HG03097 (cell line): ENCODE measurements around the gene CEP95.
"Not testable (repeated sequence)": the region's sequence is repeated elsewhere in the genome, so short reads cannot be mapped to it uniquely, and the experiment has no call there.

Experiments
- ATAC-seq: cut with Tn5 transposase; IDR thresholded peaks from one replicate; pipeline ENCODE4 v1.9.1; 2021; ENCODE audit not compliant: unreplicated experiment, low FRiP score

The CEP95 gene

DNA sequence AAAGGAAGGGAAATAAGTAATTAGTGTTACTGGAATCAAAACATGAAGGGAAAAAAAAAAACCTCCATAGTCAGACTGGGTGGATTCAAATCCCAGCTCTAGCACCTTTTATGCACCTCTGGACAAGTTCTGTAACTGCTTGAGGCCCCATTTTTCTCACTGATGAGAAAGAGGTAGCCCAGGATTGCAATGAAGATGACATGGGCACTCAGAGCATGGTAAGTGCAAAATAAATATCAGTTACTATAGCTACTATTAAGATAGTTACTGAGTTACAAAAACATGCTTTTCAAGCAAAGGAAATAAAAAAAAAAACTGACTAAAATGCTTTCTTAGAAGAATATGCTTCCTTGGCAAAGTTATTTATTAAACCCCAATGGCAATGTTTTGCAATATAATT is 58.8 kb downstream of the CEP95 start:
- no peak for ATAC-seq

DNA sequence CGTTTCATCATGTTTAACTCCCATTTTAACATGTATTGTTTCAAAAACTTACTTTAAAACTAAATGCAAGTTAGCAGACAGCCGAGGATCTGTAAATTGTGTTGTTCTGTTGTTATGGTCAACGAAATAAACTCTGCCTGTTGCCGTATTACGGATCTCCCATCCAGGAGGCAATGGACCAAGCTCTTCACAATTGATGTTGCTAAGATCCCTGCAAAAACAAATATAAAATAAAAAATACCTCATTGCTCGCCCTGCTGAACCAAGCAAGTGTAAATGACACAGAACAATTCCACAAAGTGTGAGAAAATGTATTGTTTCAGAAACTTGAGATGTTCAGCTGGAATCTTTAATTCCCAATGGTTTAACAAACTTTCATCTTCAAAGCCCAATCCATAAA is 65.0 kb downstream of the CEP95 start:
- ATAC-seq, result no peak

DNA sequence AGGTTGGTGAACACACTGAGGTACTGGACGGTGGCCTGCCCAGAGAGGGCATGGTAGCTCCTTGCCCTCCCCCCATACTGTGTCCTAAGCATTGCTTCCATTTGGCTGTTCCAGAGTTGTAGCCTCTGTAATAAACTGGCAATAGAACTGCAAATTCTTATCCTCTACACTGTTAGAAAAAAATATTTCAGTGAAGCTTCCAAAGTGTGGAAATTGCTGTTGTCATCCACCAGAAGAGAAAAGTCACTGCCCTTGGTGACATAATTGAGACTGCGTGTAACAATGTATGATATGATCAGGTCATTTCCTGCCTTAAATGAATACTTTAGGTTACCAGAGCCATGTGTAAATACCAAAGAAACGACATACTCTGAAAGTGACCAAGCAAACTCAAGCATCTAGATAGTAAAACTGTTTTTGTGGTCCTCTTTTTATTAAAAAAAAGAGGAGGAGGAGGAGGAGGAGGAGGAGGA is 65.9 kb downstream of the CEP95 start:
- ATAC-seq, result no peak

DNA sequence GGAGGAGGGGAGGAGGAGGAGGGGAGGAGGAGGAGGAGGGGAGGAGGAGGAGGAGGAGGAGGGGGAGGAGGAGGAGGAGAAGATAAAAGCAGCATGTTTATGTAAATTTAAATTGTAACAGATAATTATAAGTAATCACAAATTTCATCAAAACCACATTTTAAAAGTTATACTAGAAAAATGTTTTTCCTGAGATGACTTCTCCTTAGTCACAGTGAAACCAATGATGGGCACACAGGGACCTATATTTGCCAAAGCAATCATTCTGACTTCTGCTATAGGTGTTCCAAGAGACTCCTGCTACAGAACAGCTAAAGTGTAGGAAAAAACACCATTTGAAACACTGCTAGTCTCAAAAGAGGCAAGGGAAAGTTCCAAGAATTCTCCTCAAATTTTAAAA is 66.4 kb downstream of the CEP95 start:
- ATAC-seq, result no peak

DNA sequence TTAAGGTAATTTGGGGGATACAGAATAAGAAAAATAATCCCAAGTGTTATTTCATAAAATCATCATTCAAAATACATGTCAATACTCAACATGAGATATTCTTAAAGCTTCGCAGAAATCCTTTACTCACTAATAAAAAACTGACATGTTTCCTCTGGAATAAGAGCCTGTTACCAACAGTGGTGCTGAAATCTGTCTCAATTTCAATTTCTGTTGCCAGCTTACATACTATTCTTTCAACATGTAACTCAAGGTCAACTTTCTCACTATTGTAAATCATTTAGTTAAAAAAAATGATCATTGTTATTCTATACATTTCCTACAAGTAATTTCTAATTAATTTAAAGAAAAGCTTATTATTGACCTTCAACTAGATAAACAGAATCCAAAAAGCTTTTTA is 67.9 kb downstream of the CEP95 start:
- ATAC-seq, result no peak

DNA sequence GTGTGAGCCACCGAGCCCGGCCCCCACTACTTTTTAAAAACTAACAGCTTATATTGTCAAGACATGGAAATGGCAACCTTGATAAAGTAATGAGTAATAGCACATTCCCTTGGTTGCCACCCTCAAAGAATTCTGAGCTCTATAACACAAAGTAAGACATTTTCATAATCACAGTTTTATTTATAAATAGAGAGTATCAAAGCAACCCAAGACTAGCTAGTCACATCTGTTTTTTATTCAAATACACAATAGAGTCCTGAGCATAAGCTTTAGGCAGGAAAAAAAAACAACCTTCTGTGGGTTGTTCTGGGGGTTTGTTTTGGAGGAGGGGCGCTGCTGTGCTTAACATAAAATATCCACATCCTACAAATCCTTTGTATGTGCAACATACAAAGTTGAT is 68.7 kb downstream of the CEP95 start:
- no peak for ATAC-seq

DNA sequence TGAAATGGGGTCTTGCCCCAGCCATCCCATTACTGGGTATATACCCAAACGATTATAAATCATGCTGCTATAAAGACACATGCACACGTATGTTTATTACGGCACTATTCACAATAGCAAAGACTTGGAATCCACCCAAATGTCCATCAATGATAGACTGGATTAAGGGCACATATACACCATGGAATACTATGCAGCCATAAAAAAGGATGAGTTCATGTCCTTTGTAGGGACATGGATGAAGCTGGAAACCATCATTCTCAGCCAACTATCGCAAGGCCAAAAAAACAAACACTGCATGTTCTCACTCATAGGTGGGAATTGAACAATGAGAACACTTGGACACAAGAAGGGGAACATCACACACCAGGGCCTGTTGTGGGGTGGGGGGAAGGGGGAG is 70.2 kb downstream of the CEP95 start:
- not testable (repeated sequence) for ATAC-seq

DNA sequence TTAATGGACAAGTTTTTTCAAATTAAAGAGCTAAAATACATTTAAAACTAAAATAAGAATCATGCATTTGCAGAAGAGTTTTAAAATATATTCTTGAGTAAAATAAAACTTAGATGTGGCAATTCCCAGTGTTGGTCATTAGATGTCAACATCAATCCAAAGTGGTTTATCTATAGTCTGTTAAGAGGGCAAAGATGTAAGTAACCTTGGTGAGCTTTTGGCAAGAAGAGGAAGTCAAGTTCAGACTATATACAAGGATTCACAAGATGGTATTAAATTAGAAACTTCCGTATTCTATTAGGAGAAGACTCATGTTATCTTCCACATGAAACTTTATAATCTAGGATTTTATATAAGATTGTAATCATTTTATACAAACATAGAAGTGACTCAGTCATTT is 73.1 kb downstream of the CEP95 start:
- no peak for ATAC-seq

DNA sequence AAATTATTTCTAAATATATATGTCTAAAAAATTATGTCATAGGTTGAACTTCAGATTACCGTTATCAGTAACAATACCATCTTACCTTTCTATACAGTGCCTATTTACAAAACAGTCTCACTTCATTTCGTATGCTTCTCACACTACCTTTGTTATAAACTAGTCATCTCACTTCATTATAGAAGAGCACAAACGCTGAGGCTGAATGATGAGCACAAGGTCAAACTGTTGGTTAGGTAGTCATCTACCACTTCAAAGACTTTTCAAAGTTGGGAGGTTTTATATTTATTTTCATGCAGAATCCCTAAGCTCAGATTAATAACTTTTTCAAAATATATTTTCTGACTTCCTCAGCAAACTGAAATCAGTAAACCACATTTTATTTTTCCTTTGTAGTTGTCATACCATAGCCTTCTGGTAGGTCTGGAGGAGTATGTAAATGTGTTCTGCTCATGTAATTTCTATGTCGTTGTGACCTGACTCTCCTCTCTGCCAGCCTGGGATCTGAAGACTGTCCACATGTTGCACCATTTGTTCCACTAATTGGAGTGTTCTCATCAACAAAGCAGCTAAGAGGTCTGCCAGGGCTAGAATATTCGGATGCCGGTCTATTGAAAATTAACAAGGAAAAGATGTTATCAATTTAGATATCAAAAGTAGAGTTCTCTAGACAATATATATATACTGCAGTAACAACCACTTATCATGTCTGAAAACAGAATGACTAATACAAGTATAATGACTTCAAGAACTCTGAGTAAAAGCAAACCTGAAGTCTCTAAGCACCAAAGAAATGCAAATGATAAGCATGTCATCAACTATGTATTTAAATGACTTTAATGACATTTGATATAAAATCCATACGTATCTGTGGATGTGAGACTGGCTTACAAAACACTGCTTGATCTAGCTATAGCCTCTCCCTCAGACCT is 73.9 kb downstream of the CEP95 start:
- ATAC-seq, result no peak

DNA sequence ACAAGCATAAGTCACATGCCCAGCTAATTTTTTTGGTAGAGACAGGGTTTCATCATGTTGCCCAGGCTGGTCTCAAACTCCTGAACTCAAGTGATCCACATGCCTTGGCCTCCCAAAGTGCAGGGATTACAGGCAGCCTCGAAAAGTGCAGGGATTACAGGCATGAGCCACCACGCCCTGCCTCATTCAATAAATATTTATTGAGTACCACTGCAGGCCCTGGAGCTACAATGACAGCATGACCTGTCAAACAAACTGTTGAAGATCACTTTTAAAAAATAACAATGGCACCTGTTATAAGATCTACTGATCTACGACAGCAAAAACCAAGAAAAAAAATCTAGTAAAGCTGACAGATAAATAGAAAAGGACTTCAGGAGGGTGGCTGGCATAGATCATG is 76.3 kb downstream of the CEP95 start:
- ATAC-seq, result no peak

DNA sequence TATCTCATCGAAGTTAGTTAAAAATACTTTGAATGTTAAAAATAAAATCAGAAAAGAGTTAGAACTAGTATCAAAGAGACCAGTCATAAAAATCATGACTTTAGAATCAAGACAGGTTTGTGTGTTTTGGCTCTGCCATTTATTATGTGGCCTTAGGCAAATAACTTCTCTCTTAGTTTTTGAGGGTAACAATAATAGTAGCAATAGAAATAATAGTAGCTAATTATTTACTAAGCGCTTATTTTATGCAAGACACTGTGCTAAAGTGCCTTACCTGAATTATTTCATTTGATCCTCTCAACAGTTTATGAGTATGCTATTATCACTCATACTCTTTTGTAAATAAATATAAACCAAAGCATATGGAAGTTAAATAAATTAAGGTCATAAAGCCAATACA is 78.4 kb downstream of the CEP95 start:
- no peak for ATAC-seq
